MM.1S (cell line): ENCODE results near the gene COPZ1.

Experiments
- DNase-seq: peaks from one replicate; pipeline ENCODE4 v3.0.0-alpha.2; 2015
- H2AFZ ChIP-seq: fragments of 300-600 bp; sonication (generic); 2 replicates; pipeline ENCODE4 v1.6.0; 2016; ENCODE audit warnings: antibody characterized with exemption, low read length
- H3F3A ChIP-seq: fragments of 300-600 bp; sonication (generic); 2 replicates; pipeline ENCODE4 v1.6.1; 2016; ENCODE audit warnings: mild to moderate bottlenecking, antibody characterized with exemption, low read length, moderate library complexity, mixed read lengths; ENCODE audit not compliant: insufficient read depth
- H3K27ac ChIP-seq: fragments of 300-600 bp; sonication (generic); 2 replicates; pipeline ENCODE4 v1.5.1; 2016; ENCODE audit warnings: mild to moderate bottlenecking, low read length
- H3K27me3 ChIP-seq: fragments of 300-600 bp; sonication (generic); replicated peaks from 2 replicates; pipeline ENCODE4 v1.6.0; 2016; ENCODE audit warnings: low read length; ENCODE audit not compliant: insufficient read depth
- H3K36me3 ChIP-seq: fragments of 300-600 bp; sonication (generic); replicated peaks from 2 replicates; pipeline ENCODE4 v1.6.1; 2016; ENCODE audit warnings: mild to moderate bottlenecking, low read length, mixed read lengths; ENCODE audit not compliant: insufficient read depth
- H3K4me1 ChIP-seq: fragments of 300-600 bp; sonication (generic); 2 replicates; pipeline ENCODE4 v1.6.1; 2016; ENCODE audit warnings: low read length, mixed read lengths
- H3K4me2 ChIP-seq: fragments of 300-600 bp; sonication (generic); 2 replicates; pipeline ENCODE4 v1.6.0; 2016; ENCODE audit warnings: low read depth, low read length
- H3K4me3 ChIP-seq: fragments of 300-600 bp; sonication (generic); 2 replicates; pipeline ENCODE4 v1.5.1; 2016; ENCODE audit warnings: low read length, mixed read lengths
- H3K79me2 ChIP-seq: fragments of 300-600 bp; sonication (generic); 2 replicates; pipeline ENCODE4 v1.6.1; 2016; ENCODE audit warnings: mixed run types, low read length, mixed read lengths
- H3K9ac ChIP-seq: fragments of 300-600 bp; sonication (generic); 2 replicates; pipeline ENCODE4 v1.6.1; 2016; ENCODE audit warnings: low read length, mixed read lengths
- H3K9me2 ChIP-seq: fragments of 300-600 bp; sonication (generic); replicated peaks from 2 replicates; pipeline ENCODE4 v1.6.1; 2016; ENCODE audit warnings: mild to moderate bottlenecking, low read length, mixed read lengths; ENCODE audit not compliant: insufficient read depth
- H3K9me3 ChIP-seq: fragments of 300-600 bp; sonication (generic); replicated peaks from 2 replicates; pipeline ENCODE4 v1.6.1; 2016; ENCODE audit warnings: mild to moderate bottlenecking, low read length, mixed read lengths; ENCODE audit not compliant: insufficient read depth
- H4K20me1 ChIP-seq: fragments of 300-600 bp; sonication (generic); 2 replicates; pipeline ENCODE4 v1.6.1; 2016; ENCODE audit warnings: mild to moderate bottlenecking, low read length, moderate library complexity, mixed read lengths; ENCODE audit not compliant: insufficient read depth
- CTCF ChIP-seq: fragments of 300-600 bp; sonication (generic); IDR thresholded peaks from 2 replicates; pipeline ENCODE4 v1.5.1; 2016; ENCODE audit warnings: antibody characterized with exemption, low read length, mixed read lengths
- EZH2 ChIP-seq: fragments of 300-600 bp; sonication (generic); optimal IDR thresholded peaks from 2 replicates; pipeline ENCODE3; 2017; ENCODE audit warnings: low read depth, mild to moderate bottlenecking, antibody characterized with exemption, low read length, mixed read lengths
- EZH2phosphoT487 ChIP-seq: fragments of 300-600 bp; sonication (generic); IDR thresholded peaks from 2 replicates; pipeline ENCODE4 v1.6.1; 2018; ENCODE audit warnings: antibody characterized with exemption, low read length

COPZ1 gene

DNA sequence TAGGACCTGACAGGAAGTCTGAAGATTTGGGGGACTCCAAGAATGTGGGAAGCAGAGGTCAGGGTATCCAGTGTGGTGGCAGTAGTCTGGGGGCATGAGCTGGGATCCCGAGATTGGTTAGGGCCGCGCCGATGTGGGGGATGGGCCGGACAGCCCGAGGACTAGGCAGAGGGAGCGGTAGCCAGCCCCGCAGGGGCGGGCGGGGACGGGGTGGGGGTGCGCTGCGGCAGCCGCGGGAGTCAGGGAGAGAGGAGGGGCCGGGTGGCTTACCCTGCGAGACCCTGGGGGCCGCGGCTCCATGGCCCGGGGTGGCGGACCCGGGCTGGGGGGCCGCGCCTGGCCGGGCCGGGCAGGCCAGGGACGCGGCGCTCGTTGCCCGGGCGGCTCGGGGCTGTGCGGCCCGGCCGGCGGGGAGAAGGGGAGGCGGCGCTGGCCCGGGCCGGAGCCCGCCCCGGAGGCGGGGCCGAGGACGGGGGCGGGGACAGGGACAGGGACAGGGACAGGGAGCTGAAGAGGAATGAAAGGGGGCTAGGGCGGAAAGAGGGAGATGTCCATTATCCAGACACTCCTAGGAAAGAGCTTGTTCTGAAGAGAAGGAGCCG lies 54.0 kb downstream of the COPZ1 start:
- H3K4me2 ChIP-seq = peak overlapping the region; percentile 99
- peaks cover 5% of the 10 kb centered on the region for H3F3A ChIP-seq
- no peaks in the 10 kb centered on the region for H3K9me2 ChIP-seq
- TF ChIP-seq CTCF (no peak), EZH2phosphoT487 (no peak), EZH2 (no peak)
- peak overlapping the region; percentile 57 for H3K4me3 ChIP-seq
- H3K4me1 ChIP-seq = peaks cover 3% of the 10 kb centered on the region; the same call in 1 of the 2 replicates
- H3K9ac ChIP-seq = peak overlapping the region; percentile 10; the same call in 1 of the 2 replicates
- H3K79me2 ChIP-seq = no peaks in the 10 kb centered on the region
- H3K9me3 ChIP-seq = no peaks in the 10 kb centered on the region
- peaks cover 28% of the 10 kb centered on the region for H3K27me3 ChIP-seq
- H3K36me3 ChIP-seq = no peaks in the 10 kb centered on the region
- H3K27ac ChIP-seq = no peak overlapping the region
- H4K20me1 ChIP-seq = no peaks in the 10 kb centered on the region
- H2AFZ ChIP-seq = peak overlapping the region; percentile 78
- peak; percentile 48 for DNase-seq

DNA sequence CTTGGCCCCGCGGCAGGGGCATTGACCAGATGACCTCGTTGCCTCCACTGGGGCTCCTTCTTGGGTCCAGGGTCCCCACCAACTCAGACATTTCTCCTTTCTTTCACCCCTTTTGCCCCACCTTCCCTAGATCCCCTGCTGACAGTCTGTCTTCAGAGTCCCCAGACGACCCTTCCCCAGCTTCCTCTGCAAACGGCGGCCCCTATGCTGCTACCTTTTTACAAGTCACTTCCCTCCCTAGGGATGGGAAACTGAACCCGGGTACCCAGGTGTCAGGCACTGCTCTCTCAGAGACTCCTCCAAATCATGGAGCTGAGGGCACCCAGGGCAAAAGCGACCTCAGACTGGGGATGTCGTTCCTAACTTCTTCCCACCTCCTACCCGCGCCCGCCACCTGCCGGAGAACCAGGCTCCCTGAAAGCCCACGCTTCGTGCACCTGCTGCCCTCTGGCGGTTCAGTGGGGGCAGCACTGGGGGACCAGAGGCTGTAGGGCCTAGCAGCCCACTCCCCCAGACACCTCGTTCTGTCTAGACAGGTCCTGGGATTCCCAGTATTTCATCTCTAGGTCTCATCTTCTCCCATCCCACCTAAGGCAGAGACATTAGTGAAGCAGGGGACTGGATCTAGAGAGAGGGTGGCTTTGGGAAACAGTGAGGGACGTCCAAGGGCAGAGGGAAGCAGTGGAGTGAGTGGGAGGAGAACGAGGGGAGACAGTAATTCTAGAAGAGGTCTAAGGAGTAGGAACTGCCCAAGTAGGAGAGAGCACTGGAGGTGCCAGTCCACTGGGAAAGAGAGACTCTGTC lies 54.7 kb downstream of the COPZ1 start:
- Histone ChIP-seq H3K4me2 (peak overlapping the region; percentile 99), H2AFZ (peak overlapping the region; percentile 78)

DNA sequence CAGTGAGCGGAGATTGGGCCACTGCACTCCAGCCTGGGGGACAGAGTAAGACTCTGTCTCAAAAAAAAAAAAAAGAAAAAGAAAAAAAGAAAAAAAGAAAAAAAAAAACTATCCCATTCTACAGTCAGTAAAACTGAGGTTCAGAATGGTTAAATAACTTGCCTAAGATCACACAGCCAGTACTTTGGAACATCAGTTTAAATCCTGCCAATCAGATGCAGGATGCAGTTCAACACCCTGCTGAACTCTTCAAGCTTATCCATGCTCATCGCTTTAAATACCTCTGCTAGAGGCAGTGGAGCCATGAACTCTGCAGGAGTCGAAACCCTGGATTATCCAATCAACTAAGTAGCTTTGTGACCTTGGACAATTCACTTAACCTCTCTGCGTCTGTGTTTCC lies 56.2 kb downstream of the COPZ1 start:
- DNase-seq = no peak
- H3K9me2 ChIP-seq = no peaks in the 10 kb centered on the region

More for the DNA sequence above, 54.7 kb downstream of the COPZ1 start:
- DNase-seq = peak; percentile 88
- Histone ChIP-seq H3K27me3 (peaks cover 22% of the 10 kb centered on the region), H3K36me3 (no peaks in the 10 kb centered on the region), H3K27ac (no peak overlapping the region), H3K4me1 (peaks cover 10% of the 10 kb centered on the region), H4K20me1 (no peaks in the 10 kb centered on the region), H3K9me2 (no peaks in the 10 kb centered on the region), H3K79me2 (no peaks in the 10 kb centered on the region), H3K9ac (peak overlapping the region; percentile 10; the same call in 1 of the 2 replicates), H3K9me3 (no peaks in the 10 kb centered on the region), H3K4me3 (peak overlapping the region; percentile 57), H3F3A (peaks cover 5% of the 10 kb centered on the region)
- TF ChIP-seq CTCF (peak; percentile 100), EZH2phosphoT487 (no peak), EZH2 (no peak)

More for the DNA sequence above, 56.2 kb downstream of the COPZ1 start:
- TF ChIP-seq EZH2phosphoT487 (no peak), EZH2 (no peak), CTCF (no peak)
- Histone ChIP-seq H3K4me3 (no peak overlapping the region), H3K4me2 (no peak overlapping the region), H3K9ac (no peak overlapping the region), H3K36me3 (no peaks in the 10 kb centered on the region), H3K27ac (no peak overlapping the region), H3F3A (peaks cover 5% of the 10 kb centered on the region), H2AFZ (no peak overlapping the region), H3K79me2 (no peaks in the 10 kb centered on the region), H4K20me1 (no peaks in the 10 kb centered on the region), H3K4me1 (peaks cover 19% of the 10 kb centered on the region), H3K27me3 (peaks cover 22% of the 10 kb centered on the region), H3K9me3 (no peaks in the 10 kb centered on the region)
